ENCODE results near the gene ZNF638. TPM values are rescaled to one million over a fixed set of nuclear protein-coding genes. Genes with fewer than 3 reads are reported as not detected.

ZNF638 gene
- total and polyA plus RNA-seq, 8 donors: 92.1 to 280 (median 221) TPM

- intact Hi-C loops (cut with DNase I): no loop called here
- ATAC-seq (no peak), DNase-seq (no peak)
- no peak overlapping the region for H3K4me3 ChIP-seq
- H3K4me1 ChIP-seq: peaks cover 0 to 64% of the 10 kb centered on the region in 2 donors
- TF ChIP-seq CTCF (IDR thresholded peaks at IDR 0.05): no peak
- no peaks in the 10 kb centered on the region for H3K27me3 ChIP-seq
- H3K9me3 ChIP-seq: no peaks in the 10 kb centered on the region
- H3K36me3 ChIP-seq: peaks cover 0 to 7% of the 10 kb centered on the region in 2 donors
- no peak overlapping the region for H3K27ac ChIP-seq
These were observed 8.1 kb downstream of the ZNF638 start for GRCh38 chr2:71339685-71340084.

- no peak for TF ChIP-seq CTCF (IDR thresholded peaks at IDR 0.05)
- Histone ChIP-seq H3K36me3 (peaks cover 0 to 2% of the 10 kb centered on the region in 2 donors), H3K27me3 (no peaks in the 10 kb centered on the region), H3K9me3 (no peaks in the 10 kb centered on the region), H3K4me1 (peaks cover 0 to 59% of the 10 kb centered on the region in 2 donors), H3K27ac (no peak overlapping the region), H3K4me3 (no peak overlapping the region)
- intact Hi-C loops (cut with DNase I): no loop called here
- DNase-seq (no peak), ATAC-seq (peak; percentile 14)
These were observed 8.6 kb downstream of the ZNF638 start for GRCh38 chr2:71340176-71340575.

GRCh38 chr2:71341645-71342044 lies 10.1 kb downstream of the ZNF638 start:
- intact Hi-C loops (cut with DNase I): no loop called here
- Histone ChIP-seq H3K27ac (no peak overlapping the region), H3K4me1 (peaks cover 0 to 46% of the 10 kb centered on the region in 2 donors), H3K9me3 (no peaks in the 10 kb centered on the region), H3K27me3 (no peaks in the 10 kb centered on the region), H3K4me3 (no peak overlapping the region), H3K36me3 (no peaks in the 10 kb centered on the region)
- ATAC-seq (no peak), DNase-seq (no peak)
- no peak for TF ChIP-seq CTCF (IDR thresholded peaks at IDR 0.05)

- H3K4me3 ChIP-seq: no peak overlapping the region
- DNase-seq (no peak), ATAC-seq (no peak)
- intact Hi-C loops (cut with DNase I): no loop called here
- H3K36me3 ChIP-seq: peaks cover 0 to 25% of the 10 kb centered on the region in 2 donors
- no peak for TF ChIP-seq CTCF (IDR thresholded peaks at IDR 0.05)
- peaks cover 0 to 5% of the 10 kb centered on the region in 2 donors for H3K4me1 ChIP-seq
- H3K27me3 ChIP-seq: no peaks in the 10 kb centered on the region
- H3K27ac ChIP-seq: no peak overlapping the region
- no peaks in the 10 kb centered on the region for H3K9me3 ChIP-seq
These were observed 14.5 kb downstream of the ZNF638 start for GRCh38 chr2:71346065-71346464.

- ATAC-seq (peak; percentile 65), DNase-seq (no peak)
- no peak overlapping the region for H3K27ac ChIP-seq
- H3K27me3 ChIP-seq: no peaks in the 10 kb centered on the region
- H3K9me3 ChIP-seq: no peaks in the 10 kb centered on the region
- TF ChIP-seq CTCF (IDR thresholded peaks at IDR 0.05): no peak
- no peaks in the 10 kb centered on the region for H3K4me1 ChIP-seq
- intact Hi-C loops (cut with DNase I): no loop called here
- peaks cover 0 to 33% of the 10 kb centered on the region in 2 donors for H3K36me3 ChIP-seq
- no peak overlapping the region for H3K4me3 ChIP-seq
These were observed 15.9 kb downstream of the ZNF638 start for GRCh38 chr2:71347517-71347916.

Data from left lung (tissue), 10 donors.